GM23338 (cell line): ENCODE measurements around the gene METTL22. TPM values are rescaled to one million over a fixed set of nuclear protein-coding genes. Genes with fewer than 3 reads are reported as not detected.

Source experiments
- ATAC-seq: fragments of 200-7000 bp; cut with Tn5 transposase; 3 replicates; pipeline ENCODE4 v1.9.1; 2020
- DNase-seq: peaks from one replicate; pipeline ENCODE4 v3.0.0-alpha.2; 2015; ENCODE audit warnings: low spot score
- H2AFZ ChIP-seq: fragments of 200-600 bp; sonication (generic); 2 replicates; pipeline ENCODE4 v1.8.0; 2016; ENCODE audit warnings: antibody characterized with exemption, mild to moderate bottlenecking, moderate library complexity
- H3F3A ChIP-seq: fragments of 200-600 bp; sonication (generic); replicated peaks from 2 replicates; pipeline ENCODE4 v1.8.0; 2017; ENCODE audit warnings: antibody characterized with exemption, mixed run types, low read depth
- H3K27ac ChIP-seq: fragments of 200-600 bp; sonication (generic); 2 replicates; pipeline ENCODE4 v1.6.1; 2016; ENCODE audit warnings: low read depth
- H3K27me3 ChIP-seq: fragments of 200-600 bp; sonication (generic); 2 replicates; pipeline ENCODE4 v1.8.0; 2016; ENCODE audit warnings: mild to moderate bottlenecking, mixed run types, moderate library complexity; ENCODE audit not compliant: insufficient read depth
- H3K36me3 ChIP-seq: fragments of 200-600 bp; sonication (generic); 2 replicates; pipeline ENCODE4 v1.8.0; 2016; ENCODE audit warnings: mild to moderate bottlenecking; ENCODE audit not compliant: insufficient read depth
- H3K4me1 ChIP-seq: fragments of 200-600 bp; sonication (generic); 2 replicates; pipeline ENCODE4 v1.8.0; 2016; ENCODE audit warnings: mild to moderate bottlenecking, moderate library complexity; ENCODE audit not compliant: insufficient read depth
- H3K4me2 ChIP-seq: fragments of 200-600 bp; sonication (generic); 2 replicates; pipeline ENCODE4 v1.7.1; 2017; ENCODE audit warnings: mixed run types
- H3K4me3 ChIP-seq: fragments of 200-600 bp; sonication (generic); 2 replicates; pipeline ENCODE4 v1.6.1; 2016; ENCODE audit warnings: mixed run types
- H3K79me2 ChIP-seq: fragments of 200-600 bp; sonication (generic); replicated peaks from 2 replicates; pipeline ENCODE4 v1.8.0; 2017; ENCODE audit warnings: mild to moderate bottlenecking; ENCODE audit not compliant: insufficient read depth
- H3K9me2 ChIP-seq: fragments of 200-600 bp; sonication (generic); 2 replicates; pipeline ENCODE4 v1.8.0; 2017; ENCODE audit not compliant: insufficient read depth
- H4K20me1 ChIP-seq: fragments of 200-600 bp; sonication (generic); replicated peaks from 2 replicates; pipeline ENCODE4 v1.8.0; 2017; ENCODE audit warnings: mild to moderate bottlenecking; ENCODE audit not compliant: insufficient read depth
- H3K27ac Mint-ChIP-seq: 2 replicates; pipeline ENCODE4 v1.8.0; 2020; ENCODE audit warnings: inconsistent platforms, mild to moderate bottlenecking, moderate library complexity, mixed read lengths
- H3K27me3 Mint-ChIP-seq: 3 replicates; pipeline ENCODE4 v1.8.0; 2022; ENCODE audit warnings: low read depth, mild to moderate bottlenecking, moderate library complexity, mixed read lengths, inconsistent platforms; ENCODE audit not compliant: insufficient read depth, poor library complexity
- H3K36me3 Mint-ChIP-seq: 3 replicates; pipeline ENCODE4 v1.8.0; 2021; ENCODE audit warnings: low read depth, mild to moderate bottlenecking, inconsistent platforms, moderate library complexity, mixed read lengths
- H3K4me1 Mint-ChIP-seq: 3 replicates; pipeline ENCODE4 v1.8.0; 2020; ENCODE audit warnings: mild to moderate bottlenecking, inconsistent platforms, mixed read lengths
- H3K4me3 Mint-ChIP-seq: 3 replicates; pipeline ENCODE4 v1.8.0; 2021; ENCODE audit warnings: moderate library complexity, mild to moderate bottlenecking, inconsistent platforms, mixed read lengths
- H3K9me3 Mint-ChIP-seq: 3 replicates; pipeline ENCODE4 v1.8.0; 2020; ENCODE audit warnings: moderate library complexity, mild to moderate bottlenecking, inconsistent platforms, mixed read lengths
- CTCF ChIP-seq, 2 experiments: fragments of 200-600 bp in 1 of 2; sonication (generic) in 1 of 2; conservative IDR thresholded peaks; 2 replicates each; pipeline versions ENCODE4 v1.5.1 to v1.6.1; 2016 to 2017; ENCODE audit warnings: antibody characterized with exemption in 2 of 2, low read depth in 2 of 2, mild to moderate bottlenecking in 2 of 2, moderate library complexity in 1 of 2
- EZH2 ChIP-seq: fragments of 200-600 bp; sonication (generic); IDR thresholded peaks from one replicate; pipeline ENCODE4 v1.8.0; 2017; ENCODE audit warnings: antibody characterized with exemption, mild to moderate bottlenecking, low read depth; ENCODE audit not compliant: unreplicated experiment
- EZH2phosphoT487 ChIP-seq: fragments of 200-600 bp; sonication (generic); IDR thresholded peaks from one replicate; pipeline ENCODE4 v1.8.1; 2018; ENCODE audit warnings: antibody characterized with exemption; ENCODE audit not compliant: unreplicated experiment
- JUNB ChIP-seq: IDR thresholded peaks from one replicate; pipeline ENCODE4 v1.6.1; 2016; ENCODE audit warnings: antibody characterized with exemption; ENCODE audit not compliant: unreplicated experiment
- REST ChIP-seq: IDR thresholded peaks from one replicate; pipeline ENCODE4 v1.6.1; 2018; ENCODE audit warnings: antibody characterized with exemption; ENCODE audit not compliant: unreplicated experiment
- STAT1 ChIP-seq: IDR thresholded peaks from one replicate; pipeline ENCODE4 v1.6.1; 2016; ENCODE audit warnings: antibody characterized with exemption; ENCODE audit not compliant: unreplicated experiment
- ZNF114 ChIP-seq: fragments of 250-450 bp; sonication (Bioruptor Pico); IDR thresholded peaks from 2 replicates; pipeline ENCODE4 v1.5.0; 2020; ENCODE audit warnings: mild to moderate bottlenecking, moderate library complexity
- ZNF331 ChIP-seq: fragments of 250-450 bp; sonication (Bioruptor Pico); IDR thresholded peaks from 2 replicates; pipeline ENCODE4 v1.5.0; 2020; ENCODE audit warnings: low read depth, mild to moderate bottlenecking, moderate library complexity
- ZNF462 ChIP-seq: fragments of 250-450 bp; sonication (Bioruptor Pico); IDR thresholded peaks from 2 replicates; pipeline ENCODE4 v1.5.0; 2020; ENCODE audit warnings: mild to moderate bottlenecking, moderate library complexity
- polyA plus RNA-seq: library from polyadenylated mRNA; unstranded; fragments of >200 nt; fragmentation: Nextera tagmentation; extraction: Ambion mirVana; gene quantifications from 2 replicates; pipeline ENCODE4 v1.2.1, GENCODE V29; 2016
- total RNA-seq: library from RNA; depleted of rRNA; stranded (reverse); fragments of >200 nt; shearing (Covaris generic); gene quantifications from 2 replicates; pipeline ENCODE4 v1.2.3, GENCODE V29; 2014

Gene METTL22
- total and polyA plus RNA-seq, 2 experiments from 2014 or later: 51.4 to 51.8 TPM

GRCh38 chr16:8679151-8679550 lies 57.7 kb downstream of the METTL22 start (continued):
- TF ChIP-seq ZNF462 (CRISPR knock-in tag): no peak
- no peak for TF ChIP-seq CTCF (conservative IDR thresholded peaks at IDR 0.05; ENCODE audit: low read depth in 2 of 2)
- no peak for TF ChIP-seq ZNF331 (CRISPR knock-in tag)
- no peak for TF ChIP-seq EZH2

DNA sequence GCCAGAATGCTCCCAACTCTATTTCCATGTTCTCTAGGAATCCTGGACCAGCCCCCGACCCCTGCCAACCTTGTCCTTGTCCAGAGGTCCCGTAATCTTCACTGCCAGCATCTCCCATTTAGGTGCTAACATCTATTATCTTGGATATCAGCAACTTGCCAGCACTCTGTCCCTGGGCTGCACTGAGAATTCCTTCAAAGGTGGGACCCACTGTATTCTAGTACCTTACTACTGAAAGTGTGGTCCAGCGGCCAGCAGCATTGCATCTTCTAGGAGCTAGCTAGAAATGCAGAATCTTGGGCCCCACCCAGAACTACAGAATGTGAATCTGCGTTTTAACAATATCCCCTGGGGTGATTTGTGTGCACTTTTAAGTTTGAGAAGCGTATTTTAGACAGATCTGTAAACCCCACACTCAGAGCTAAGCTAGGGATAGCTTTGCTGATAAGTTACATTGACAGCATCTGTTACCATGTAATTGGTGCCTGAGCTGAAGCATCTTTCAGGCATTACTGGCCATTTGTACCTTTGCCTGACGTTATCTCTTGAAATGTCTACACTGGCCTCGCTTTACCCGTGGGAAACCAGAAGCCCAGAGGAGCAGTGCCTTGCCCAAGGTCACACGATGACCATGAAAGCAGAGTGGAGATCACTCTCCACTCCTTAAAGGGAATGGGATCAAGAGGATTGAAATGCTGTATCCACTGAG lies 61.2 kb downstream of the METTL22 start:
- no peak overlapping the region for H3K4me3 Mint-ChIP-seq
- H2AFZ ChIP-seq: no peak overlapping the region
- H3K27ac Mint-ChIP-seq: no peak overlapping the region
- H3F3A ChIP-seq: no peaks in the 10 kb centered on the region
- no peaks in the 10 kb centered on the region for H3K27me3 Mint-ChIP-seq
- H3K27me3 ChIP-seq: no peaks in the 10 kb centered on the region
- 0 out of 2 replicates have a peak, but pooled peaks cover 12% of the 10 kb centered on the region for H3K4me1 ChIP-seq
- no peaks in the 10 kb centered on the region for H3K9me3 Mint-ChIP-seq
- no peak for ATAC-seq
- H3K79me2 ChIP-seq: no peaks in the 10 kb centered on the region
- H3K4me2 ChIP-seq: no peak overlapping the region
- H3K9me2 ChIP-seq: no peaks in the 10 kb centered on the region
- peaks cover 23% of the 10 kb centered on the region for H3K4me1 Mint-ChIP-seq
- peaks cover 3% of the 10 kb centered on the region; the same call in 1 of the 3 replicates for H3K36me3 Mint-ChIP-seq
- H3K4me3 ChIP-seq: no peak overlapping the region
- H4K20me1 ChIP-seq: no peaks in the 10 kb centered on the region
- no peak overlapping the region for H3K27ac ChIP-seq
- H3K36me3 ChIP-seq: no peaks in the 10 kb centered on the region
- no peak for DNase-seq
- TF ChIP-seq EZH2phosphoT487 (no peak), ZNF331 (CRISPR knock-in tag) (no peak), JUNB (no peak), REST (no peak), ZNF114 (CRISPR knock-in tag) (no peak), STAT1 (no peak), CTCF (conservative IDR thresholded peaks at IDR 0.05; ENCODE audit: low read depth in 2 of 2) (no peak)
